IMR-90 (cell line): ENCODE measurements around the gene CADM1. TPM values are rescaled to one million over a fixed set of nuclear protein-coding genes. Genes with fewer than 3 reads are reported as not detected.

Experiments used
- ATAC-seq: fragments of 200-7000 bp; cut with Tn5 transposase; 2 replicates; pipeline ENCODE4 v1.9.1; 2020; ENCODE audit warnings: low read depth, mild to moderate bottlenecking, moderate library complexity
- BruUV-seq: library from RNA; stranded (reverse); fragments of 400-500 nt; replicated peaks from 2 replicates; lab custom pipeline; 2021; lab: Mats Ljungman, UMichigan
- CTCF ChIA-PET: fragments of 300-600 bp; formaldehyde crosslinking; extraction: SDS; loops from one replicate; lab custom pipeline; 2021; ENCODE audit warnings: antibody characterized with exemption; lab: Yijun Ruan, JAX
- POLR2A ChIA-PET: fragments of 300-600 bp; sonication (Branson Sonifier 250); formaldehyde crosslinking; loops from one replicate; lab custom pipeline; 2022; ENCODE audit warnings: antibody characterized with exemption; ENCODE audit not compliant: unreplicated experiment; lab: Charles Lee
- DNase-seq: peaks from one replicate; pipeline ENCODE4 v3.0.0; 2013
- H2AFZ ChIP-seq: replicated peaks from 2 replicates; pipeline ENCODE3; 2013; ENCODE audit warnings: low read length, mild to moderate bottlenecking; ENCODE audit not compliant: poor library complexity
- H2AK5ac ChIP-seq: 2 replicates; pipeline ENCODE4 v1.6.1; 2013; ENCODE audit warnings: low read depth, low read length, inconsistent platforms
- H2AK9ac ChIP-seq: replicated peaks from 2 replicates; pipeline ENCODE3; 2013; ENCODE audit warnings: mild to moderate bottlenecking, low read depth, low read length, moderate library complexity; ENCODE audit not compliant: poor library complexity
- H2BK120ac ChIP-seq: 2 replicates; pipeline ENCODE4 v1.6.1; 2013; ENCODE audit warnings: low read depth, low read length, inconsistent platforms
- H2BK15ac ChIP-seq: 3 replicates; pipeline ENCODE4 v1.6.1; 2013; ENCODE audit warnings: low read depth, low read length, inconsistent platforms
- H2BK20ac ChIP-seq: 2 replicates; pipeline ENCODE4 v1.6.1; 2013; ENCODE audit warnings: low read depth, mild to moderate bottlenecking, inconsistent platforms, low read length, moderate library complexity
- H2BK5ac ChIP-seq: 2 replicates; pipeline ENCODE4 v1.6.1; 2013; ENCODE audit warnings: mild to moderate bottlenecking, low read depth, low read length, inconsistent platforms; ENCODE audit not compliant: poor library complexity, severe bottlenecking
- H3K14ac ChIP-seq: replicated peaks from 2 replicates; pipeline ENCODE4 v1.6.1; 2013; ENCODE audit warnings: low read depth, low read length, inconsistent platforms
- H3K18ac ChIP-seq: 2 replicates; pipeline ENCODE4 v1.6.1; 2013; ENCODE audit warnings: low read depth, low read length, control low read depth
- H3K23ac ChIP-seq: 2 replicates; pipeline ENCODE4 v1.6.1; 2013; ENCODE audit warnings: low read depth, low read length, inconsistent platforms
- H3K27ac ChIP-seq: 2 replicates; pipeline ENCODE4 v1.5.1; 2013; ENCODE audit warnings: mild to moderate bottlenecking, control low read depth, low read length; ENCODE audit not compliant: insufficient read depth
- H3K27me3 ChIP-seq: 2 replicates; pipeline ENCODE4 v1.6.1; 2013; ENCODE audit warnings: low read length; ENCODE audit not compliant: control insufficient read depth, insufficient read depth
- H3K36me3 ChIP-seq: 2 replicates; pipeline ENCODE4 v1.6.1; 2013; ENCODE audit warnings: low read length, mixed read lengths; ENCODE audit not compliant: control insufficient read depth, insufficient read depth
- H3K4ac ChIP-seq: 2 replicates; pipeline ENCODE4 v1.6.1; 2013; ENCODE audit warnings: low read depth, low read length, inconsistent platforms
- H3K4me1 ChIP-seq: 2 replicates; pipeline ENCODE4 v1.6.1; 2013; ENCODE audit warnings: low read length, mixed read lengths; ENCODE audit not compliant: control insufficient read depth, insufficient read depth
- H3K4me2 ChIP-seq: 2 replicates; pipeline ENCODE4 v1.6.1; 2013; ENCODE audit warnings: low read depth, mild to moderate bottlenecking, control low read depth, low read length, moderate library complexity
- H3K4me3 ChIP-seq: 2 replicates; pipeline ENCODE4 v1.5.1; 2013; ENCODE audit warnings: low read depth, mild to moderate bottlenecking, control low read depth, low read length, moderate library complexity; ENCODE audit not compliant: insufficient read depth
- H3K56ac ChIP-seq: 2 replicates; pipeline ENCODE4 v1.6.1; 2013; ENCODE audit warnings: low read length, inconsistent platforms; ENCODE audit not compliant: insufficient read depth; ENCODE audit errors: extremely low read depth
- H3K79me1 ChIP-seq, 2 experiments: 2 replicates each; pipeline ENCODE4 v1.6.1; 2013; ENCODE audit warnings: low read length in 2 of 2, inconsistent platforms in 1 of 2, low read depth in 1 of 2
- H3K9ac ChIP-seq: 2 replicates; pipeline ENCODE4 v1.6.1; 2013; ENCODE audit warnings: low read depth, low read length, control low read depth
- H3K9me1 ChIP-seq: 2 replicates; pipeline ENCODE4 v1.6.1; 2013; ENCODE audit warnings: low read length, inconsistent platforms; ENCODE audit not compliant: insufficient read depth
- H3K9me3 ChIP-seq: 2 replicates; pipeline ENCODE4 v1.6.1; 2013; ENCODE audit warnings: low read length; ENCODE audit not compliant: control insufficient read depth, insufficient read depth
- H4K20me1 ChIP-seq: 2 replicates; pipeline ENCODE4 v1.6.1; 2013; ENCODE audit warnings: low read length, inconsistent platforms; ENCODE audit not compliant: insufficient read depth
- H4K5ac ChIP-seq: 2 replicates; pipeline ENCODE4 v1.6.1; 2013; ENCODE audit warnings: mild to moderate bottlenecking, low read depth, low read length, control low read depth
- H4K8ac ChIP-seq, 2 experiments: 2 replicates each; pipeline ENCODE4 v1.6.1; 2013; ENCODE audit warnings: low read depth in 2 of 2, low read length in 2 of 2, control low read depth in 1 of 2, inconsistent platforms in 1 of 2
- H4K91ac ChIP-seq: 2 replicates; pipeline ENCODE4 v1.6.1; 2013; ENCODE audit warnings: low read depth, low read length, inconsistent platforms; ENCODE audit not compliant: insufficient read depth
- BHLHE40 ChIP-seq: fragments of 150-350 bp; IDR thresholded peaks from 2 replicates; pipeline ENCODE4 v1.6.1; 2016; ENCODE audit warnings: mild to moderate bottlenecking, low read depth, low read length
- CEBPB ChIP-seq: IDR thresholded peaks from 2 replicates; pipeline ENCODE4 v1.6.1; 2012; ENCODE audit warnings: low read depth, low read length, improper control_type of control experiment
- CHD1 ChIP-seq: IDR thresholded peaks from 2 replicates; pipeline ENCODE4 v1.6.1; 2012; ENCODE audit warnings: low read depth, low read length, improper control_type of control experiment
- ELK1 ChIP-seq: fragments of 150-350 bp; IDR thresholded peaks from 2 replicates; pipeline ENCODE4 v1.6.1; 2016; ENCODE audit warnings: low read depth, mild to moderate bottlenecking, low read length, moderate library complexity, borderline replicate concordance
- MAFK ChIP-seq: IDR thresholded peaks from 2 replicates; pipeline ENCODE4 v1.6.1; 2012; ENCODE audit warnings: low read depth, low read length, improper control_type of control experiment
- MAZ ChIP-seq: IDR thresholded peaks from 2 replicates; pipeline ENCODE4 v1.6.1; 2012; ENCODE audit warnings: low read depth, mild to moderate bottlenecking, low read length, improper control_type of control experiment, moderate library complexity, borderline replicate concordance
- MXI1 ChIP-seq: IDR thresholded peaks from 2 replicates; pipeline ENCODE4 v1.6.1; 2012; ENCODE audit warnings: low read depth, mild to moderate bottlenecking, low read length, moderate library complexity, borderline replicate concordance
- POLR2A ChIP-seq: IDR thresholded peaks from 2 replicates; pipeline ENCODE4 v1.6.1; 2012; ENCODE audit warnings: mild to moderate bottlenecking, low read depth, low read length
- RAD21 ChIP-seq: IDR thresholded peaks from 2 replicates; pipeline ENCODE4 v1.6.1; 2012; ENCODE audit warnings: low read length, improper control_type of control experiment
- RCOR1 ChIP-seq: IDR thresholded peaks from 2 replicates; pipeline ENCODE4 v1.6.1; 2012; ENCODE audit warnings: mild to moderate bottlenecking, low read length, improper control_type of control experiment; ENCODE audit not compliant: insufficient replicate concordance
- RFX5 ChIP-seq: IDR thresholded peaks from 2 replicates; pipeline ENCODE4 v1.8.0; 2012; ENCODE audit warnings: low read depth, mild to moderate bottlenecking, low read length, moderate library complexity
- SMC3 ChIP-seq: fragments of 150-350 bp; IDR thresholded peaks from 2 replicates; pipeline ENCODE4 v1.6.1; 2016; ENCODE audit warnings: low read depth, mild to moderate bottlenecking, antibody characterized with exemption, low read length, moderate library complexity
- USF2 ChIP-seq: fragments of 150-350 bp; IDR thresholded peaks from 2 replicates; pipeline ENCODE4 v1.6.1; 2017; ENCODE audit warnings: mild to moderate bottlenecking, antibody characterized with exemption, low read length, low read depth
- WGBS, 2 experiments: methylation state at CpG; one replicate each; pipeline versions ENCODE4 v1.1.5 to v1.1.7; 2013; ENCODE audit warnings: missing lambda C conversion rate in 2 of 2; ENCODE audit not compliant: insufficient read length in 1 of 2; ENCODE audit errors: extremely low coverage in 2 of 2; 5-methylcytosine and 5-hydroxymethylcytosine counted together
- dilution Hi-C: fragments of 300-500 bp; cut with HindIII; formaldehyde crosslinking; loops from one replicate; pipeline ENCODE4 v1.14.3; 2018; ENCODE audit warnings: low sequenced_read_pairs; ENCODE audit not compliant: unreplicated experiment
- in situ Hi-C: fragments of 300-500 bp; cut with MboI; formaldehyde crosslinking; loops from 3 replicates; pipeline ENCODE4 v1.14.3; 2019; ENCODE audit warnings: low sequenced_read_pairs, inconsistent platforms, mixed read lengths
- intact Hi-C: fragments of 100-400 bp; cut with micrococcal nuclease; formaldehyde crosslinking; loops from 2 replicates; pipeline ENCODE4 v1.10.0; 2022
- polyA plus RNA-seq, 3 experiments: library from polyadenylated mRNA; depleted of rRNA; stranded (reverse); fragments of >200 nt; gene quantifications; 2 replicates each; pipeline ENCODE4 v1.2.3, GENCODE V29; 2012; ENCODE audit warnings: low replicate concordance in 1 of 3
- total RNA-seq: library from RNA; depleted of rRNA; stranded (reverse); fragments of >200 nt; gene quantifications from 2 replicates; pipeline ENCODE4 v1.2.3, GENCODE V29; 2012

CADM1 gene
- total and polyA plus RNA-seq, 2 of the 4 experiments (the other 2 are of a cell fraction): 28.8 to 77.1 TPM

DNA sequence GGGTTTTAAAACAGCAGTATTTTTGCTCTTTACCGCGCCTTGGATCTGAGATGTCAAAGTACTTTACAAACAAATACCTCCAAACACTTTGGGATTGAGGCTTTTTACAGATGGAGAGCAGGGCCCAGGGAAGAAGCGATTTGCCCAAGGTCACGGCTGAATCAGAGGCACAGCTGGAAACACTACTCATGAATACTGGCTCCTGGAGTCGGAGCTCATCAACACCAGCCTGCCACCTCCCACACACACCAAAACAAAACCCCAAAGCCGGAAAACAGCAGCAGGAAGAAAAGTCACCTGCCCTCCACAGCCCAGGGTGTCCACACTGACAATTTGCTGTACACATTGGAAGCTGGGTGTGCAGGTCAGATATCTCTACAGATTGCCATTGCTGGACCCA lies 339.4 kb downstream of the CADM1 start:
- no peak overlapping the region for H2BK5ac ChIP-seq
- H3K56ac ChIP-seq: no peak overlapping the region
- no peak overlapping the region for H3K27ac ChIP-seq
- ChIA-PET CTCF (interaction anchor here (0.6 kb wide), 1 partner anchor 67 kb away, joined by 3 read pairs; no protein-coding TSS in a partner anchor), POLR2A (no interaction called here)
- H3K9me3 ChIP-seq: no peaks in the 10 kb centered on the region
- no peak overlapping the region for H2AFZ ChIP-seq
- no peak overlapping the region for H2AK5ac ChIP-seq
- intact Hi-C loops: loop anchor here (10.0 kb wide), 1 partner anchor 230 kb away; no protein-coding TSS in a partner anchor
- peaks cover 2% of the 10 kb centered on the region; the same call in 1 of the 2 replicates for H3K4me1 ChIP-seq
- no peak overlapping the region for H3K14ac ChIP-seq
- H3K9me1 ChIP-seq: no peaks in the 10 kb centered on the region
- no peak overlapping the region for H3K4me3 ChIP-seq
- no CpG with 5 or more reads among the region's 6 CpGs for WGBS, 2 experiments
- no peak overlapping the region for H2AK9ac ChIP-seq
- dilution Hi-C loops: no loop called here
- BruUV-seq: no TSS peak
- no peaks in the 10 kb centered on the region for H4K20me1 ChIP-seq
- H2BK15ac ChIP-seq: no peak overlapping the region
- in situ Hi-C loops: no loop called here
- TF ChIP-seq BHLHE40: no peak
- TF ChIP-seq RCOR1: no peak
- no peak for TF ChIP-seq MAZ
- no peak for TF ChIP-seq RAD21
- no peak for TF ChIP-seq RFX5
- TF ChIP-seq ELK1: no peak
- TF ChIP-seq MAFK: no peak
- TF ChIP-seq CEBPB: no peak
- TF ChIP-seq POLR2A: no peak
- no peak for TF ChIP-seq MXI1
- no peak for TF ChIP-seq SMC3
- TF ChIP-seq USF2: no peak
- TF ChIP-seq CHD1: no peak
- H3K4ac ChIP-seq: no peak overlapping the region
- H4K8ac ChIP-seq: no peak overlapping the region
- no peak overlapping the region for H3K9ac ChIP-seq
- DNase-seq: no peak
- H3K23ac ChIP-seq: no peak overlapping the region
- H2BK20ac ChIP-seq: no peak overlapping the region
- no peak overlapping the region for H4K5ac ChIP-seq
- peaks cover 19% of the 10 kb centered on the region for H3K27me3 ChIP-seq
- H2BK120ac ChIP-seq: no peak overlapping the region
- H3K79me1 ChIP-seq: no peaks in the 10 kb centered on the region
- no peak overlapping the region for H3K18ac ChIP-seq
- no peak overlapping the region for H4K91ac ChIP-seq
- H3K4me2 ChIP-seq: no peak overlapping the region
- H3K36me3 ChIP-seq: no peaks in the 10 kb centered on the region
- ATAC-seq: no peak
